Choroid plexus epithelial cell (primary cell): Measurements from ENCODE around the gene CEP131.

Experiments used
- DNase-seq: peaks from one replicate; pipeline ENCODE4 v3.0.0-alpha.2; 2010; ENCODE audit warnings: low read depth
- H3K4me3 ChIP-seq: 2 replicates; pipeline ENCODE4 v1.5.1; 2011; ENCODE audit warnings: low read depth, mild to moderate bottlenecking, control low read depth, low read length, moderate library complexity
- TF ChIP-seq, protein P1 (sequence below): conservative IDR thresholded peaks from 2 replicates; pipeline ENCODE4 v1.5.1; 2011; ENCODE audit warnings: low read depth, mild to moderate bottlenecking, control low read depth, inconsistent platforms, low read length, moderate library complexity

CEP131 gene

DNA sequence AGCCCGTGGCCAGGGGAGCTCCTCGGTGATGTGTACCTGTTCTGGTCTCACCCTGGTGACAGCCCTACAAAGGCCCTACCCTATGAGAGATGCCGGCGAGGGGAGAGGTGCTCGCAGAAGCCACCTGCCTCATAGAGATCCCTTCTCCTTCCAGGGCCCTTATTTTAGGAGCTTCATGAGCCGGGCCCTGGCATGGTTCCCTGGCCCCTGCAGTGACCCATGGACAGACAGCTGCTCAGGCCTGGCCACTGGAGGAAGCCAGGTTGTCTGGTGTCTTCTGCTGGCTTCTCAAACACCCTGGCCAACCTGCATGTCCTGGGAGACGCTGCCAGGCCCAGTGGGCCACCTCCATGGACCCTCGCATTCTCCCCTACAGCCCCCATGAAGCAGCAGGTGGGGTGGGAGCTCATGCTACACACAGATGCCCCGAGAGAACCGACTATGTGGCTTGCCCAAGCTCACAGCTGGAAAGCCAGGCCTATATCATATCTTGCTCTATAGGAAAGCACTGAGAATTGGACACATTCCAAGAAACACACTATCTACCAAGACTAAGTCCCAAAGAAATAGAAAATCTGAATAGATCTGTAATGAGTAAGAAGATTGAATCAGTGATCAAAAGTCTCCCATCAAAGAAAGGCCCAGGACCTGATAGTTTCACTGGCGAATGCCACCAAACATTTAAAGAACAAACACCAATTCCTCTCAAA, 49.6 kb downstream of the CEP131 start:
- H3K4me3 ChIP-seq: no peak overlapping the region
- TF ChIP-seq, protein P1, sequence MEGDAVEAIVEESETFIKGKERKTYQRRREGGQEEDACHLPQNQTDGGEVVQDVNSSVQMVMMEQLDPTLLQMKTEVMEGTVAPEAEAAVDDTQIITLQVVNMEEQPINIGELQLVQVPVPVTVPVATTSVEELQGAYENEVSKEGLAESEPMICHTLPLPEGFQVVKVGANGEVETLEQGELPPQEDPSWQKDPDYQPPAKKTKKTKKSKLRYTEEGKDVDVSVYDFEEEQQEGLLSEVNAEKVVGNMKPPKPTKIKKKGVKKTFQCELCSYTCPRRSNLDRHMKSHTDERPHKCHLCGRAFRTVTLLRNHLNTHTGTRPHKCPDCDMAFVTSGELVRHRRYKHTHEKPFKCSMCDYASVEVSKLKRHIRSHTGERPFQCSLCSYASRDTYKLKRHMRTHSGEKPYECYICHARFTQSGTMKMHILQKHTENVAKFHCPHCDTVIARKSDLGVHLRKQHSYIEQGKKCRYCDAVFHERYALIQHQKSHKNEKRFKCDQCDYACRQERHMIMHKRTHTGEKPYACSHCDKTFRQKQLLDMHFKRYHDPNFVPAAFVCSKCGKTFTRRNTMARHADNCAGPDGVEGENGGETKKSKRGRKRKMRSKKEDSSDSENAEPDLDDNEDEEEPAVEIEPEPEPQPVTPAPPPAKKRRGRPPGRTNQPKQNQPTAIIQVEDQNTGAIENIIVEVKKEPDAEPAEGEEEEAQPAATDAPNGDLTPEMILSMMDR: no peak
- peak; percentile 52 for DNase-seq

DNA sequence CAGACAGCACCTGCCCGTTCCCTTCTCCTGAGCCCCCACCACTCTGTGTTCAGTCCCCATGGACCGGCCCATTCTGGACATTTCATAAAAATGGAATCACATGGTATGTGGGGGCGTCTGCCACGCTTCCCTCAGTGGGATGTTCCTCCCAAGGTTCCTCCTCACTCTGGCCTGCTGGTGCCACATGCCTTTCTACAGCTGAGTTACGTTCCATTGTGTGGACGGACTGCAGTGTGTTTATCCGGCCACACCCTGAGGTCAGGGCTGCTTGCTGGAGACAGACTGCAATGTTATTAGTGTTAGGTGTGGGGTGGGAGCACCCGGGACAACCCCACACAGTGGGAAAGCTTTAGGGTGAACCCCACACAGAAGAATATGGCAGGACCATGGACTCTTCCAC, 50.8 kb downstream of the CEP131 start:
- no peak overlapping the region for H3K4me3 ChIP-seq
- peak; percentile 61 for DNase-seq
- TF ChIP-seq, protein P1: no peak

DNA sequence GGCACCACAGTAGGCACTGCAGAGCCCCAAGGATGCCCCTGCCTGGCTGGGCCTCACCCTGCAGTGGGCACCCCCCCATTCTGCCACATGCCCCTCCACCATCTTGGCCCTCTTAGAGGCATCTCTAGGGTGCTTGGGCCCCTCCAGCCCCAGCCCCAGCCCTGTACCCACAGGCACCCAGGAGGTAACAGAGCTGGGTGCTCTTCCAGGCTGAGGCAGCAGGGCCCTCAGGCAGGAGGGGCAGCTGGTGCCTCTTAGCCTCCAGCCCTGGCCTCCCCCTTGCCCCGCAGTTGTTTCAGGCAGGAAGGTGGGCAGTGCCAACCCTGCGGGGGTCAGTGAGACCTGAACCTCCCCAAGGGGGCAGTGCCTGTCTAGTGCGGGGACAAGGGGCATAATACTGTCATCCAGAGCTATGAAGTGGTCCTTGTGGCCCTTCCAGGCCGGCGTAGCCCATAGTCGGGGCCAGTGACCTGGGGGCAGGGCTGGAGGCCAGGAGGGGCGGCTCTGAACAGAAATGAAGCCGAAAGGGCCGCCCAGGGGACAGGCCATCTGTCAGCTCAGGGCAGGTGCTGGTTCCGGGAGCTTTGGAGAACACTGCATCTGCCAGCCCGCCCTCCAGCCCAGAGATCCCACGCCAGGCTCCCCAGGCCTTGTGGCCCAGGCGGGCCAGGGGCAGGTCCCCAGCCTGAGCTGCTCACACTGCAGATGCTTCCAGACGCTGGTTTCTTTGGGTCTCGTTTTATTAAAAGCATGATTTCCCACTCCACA, 51.9 kb downstream of the CEP131 start:
- no peak for DNase-seq
- TF ChIP-seq, protein P1: no peak
- H3K4me3 ChIP-seq: no peak overlapping the region

DNA sequence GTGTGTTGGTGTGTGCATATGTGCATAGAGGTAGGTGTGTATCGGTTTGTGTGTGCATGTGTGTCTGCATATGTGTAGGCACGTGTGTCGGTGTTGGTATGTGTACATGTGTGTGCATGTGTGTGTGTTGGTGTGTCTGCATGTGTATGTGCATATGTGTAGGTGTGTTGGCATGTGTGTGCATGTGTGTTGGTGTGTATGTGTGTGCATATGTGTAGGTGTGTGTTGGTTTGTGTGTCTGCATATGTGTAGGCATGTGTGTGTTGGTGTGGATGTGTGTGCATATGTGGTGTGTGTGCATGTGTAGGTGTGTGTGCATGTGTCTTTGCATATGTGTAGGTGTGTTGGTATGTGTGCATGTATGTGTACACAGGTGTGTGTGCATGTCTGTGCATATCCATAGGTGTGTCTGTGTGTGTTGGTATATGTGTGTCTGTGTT, 52.9 kb downstream of the CEP131 start:
- no peak for DNase-seq
- TF ChIP-seq, protein P1: no peak
- no peak overlapping the region for H3K4me3 ChIP-seq

DNA sequence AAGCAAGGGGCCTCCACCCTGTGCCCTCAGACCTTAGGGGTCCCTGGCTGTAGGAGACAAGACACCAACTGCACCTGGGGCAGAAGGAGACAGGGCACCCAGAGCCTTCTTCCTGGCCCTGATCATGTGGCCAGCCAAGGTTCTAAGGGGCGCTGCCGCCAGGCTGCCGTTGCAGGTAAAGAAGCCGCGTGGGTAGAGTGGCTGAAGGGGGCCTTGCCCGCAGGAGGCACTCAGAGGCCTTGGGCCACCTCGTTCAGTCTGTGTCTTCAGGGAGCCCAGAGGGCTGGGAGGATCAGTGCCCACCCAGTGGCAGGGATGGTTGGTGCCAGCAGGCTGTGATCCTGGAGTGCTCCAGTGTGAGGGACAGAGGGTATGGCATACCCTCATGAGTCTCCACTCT, 55.1 kb downstream of the CEP131 start:
- H3K4me3 ChIP-seq: no peak overlapping the region
- no peak for DNase-seq
- TF ChIP-seq, protein P1: no peak

DNA sequence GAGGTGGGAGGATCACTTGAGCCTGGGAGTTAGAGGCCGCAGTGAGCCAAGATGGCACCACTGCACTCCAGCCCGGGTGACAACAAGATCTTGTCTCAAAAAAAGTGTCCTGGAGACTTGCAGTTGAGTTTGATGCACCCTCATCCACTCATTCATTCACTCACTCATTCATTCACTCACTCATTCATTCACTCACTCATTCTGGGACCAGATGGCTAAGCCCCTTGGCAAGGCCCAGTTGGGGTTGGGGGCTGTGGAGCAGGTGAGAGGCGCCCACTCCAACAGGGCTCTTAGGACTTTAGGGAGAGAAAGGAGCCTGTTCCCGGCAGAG, 55.6 kb downstream of the CEP131 start:
- no peak for DNase-seq
- TF ChIP-seq, protein P1: no peak
- no peak overlapping the region for H3K4me3 ChIP-seq
